ENCODE measurements around the gene MSANTD2. TPM values are rescaled to one million over a fixed set of nuclear protein-coding genes. Genes with fewer than 3 reads are reported as not detected.

Gene MSANTD2
- total RNA-seq, 1 donor from 2014 or later, result 10.4 TPM

GRCh38 chr11:124841840-124842239 lies 41.6 kb upstream of the MSANTD2 start:
- Mint-ChIP-seq H3K27ac (ENCODE audit: unreplicated experiment) (no peak overlapping the region), H3K36me3 (ENCODE audit: low read depth) (peaks cover 2% of the 10 kb centered on the region), H3K4me1 (ENCODE audit: low read depth) (peaks cover 21% of the 10 kb centered on the region), H3K4me3 (ENCODE audit: unreplicated experiment) (no peak overlapping the region), H3K9me3 (ENCODE audit: low read depth) (no peaks in the 10 kb centered on the region), H3K27me3 (ENCODE audit: low read depth) (peaks cover 81% of the 10 kb centered on the region)
- no peak for TF ChIP-seq CTCF (IDR thresholded peaks at IDR 0.05)
- no peak for DNase-seq (ENCODE audit: low spot score)

GRCh38 chr11:124841201-124841600 lies 41.0 kb upstream of the MSANTD2 start:
- no peak overlapping the region for H3K27ac Mint-ChIP-seq (ENCODE audit: unreplicated experiment)
- H3K36me3 Mint-ChIP-seq (ENCODE audit: low read depth), result peaks cover 2% of the 10 kb centered on the region
- H3K9me3 Mint-ChIP-seq (ENCODE audit: low read depth), result no peaks in the 10 kb centered on the region
- no peak for TF ChIP-seq CTCF (IDR thresholded peaks at IDR 0.05)
- no peak overlapping the region for H3K4me3 Mint-ChIP-seq (ENCODE audit: unreplicated experiment)
- DNase-seq (ENCODE audit: low spot score), result no peak
- peaks cover 75% of the 10 kb centered on the region for H3K27me3 Mint-ChIP-seq (ENCODE audit: low read depth)
- peaks cover 24% of the 10 kb centered on the region for H3K4me1 Mint-ChIP-seq (ENCODE audit: low read depth)

GRCh38 chr11:124840666-124841065 lies 40.5 kb upstream of the MSANTD2 start:
- TF ChIP-seq CTCF (IDR thresholded peaks at IDR 0.05), result no peak
- Mint-ChIP-seq H3K36me3 (ENCODE audit: low read depth) (peaks cover 2% of the 10 kb centered on the region), H3K4me1 (ENCODE audit: low read depth) (peaks cover 26% of the 10 kb centered on the region), H3K9me3 (ENCODE audit: low read depth) (no peaks in the 10 kb centered on the region), H3K27me3 (ENCODE audit: low read depth) (peaks cover 70% of the 10 kb centered on the region), H3K4me3 (ENCODE audit: unreplicated experiment) (no peak overlapping the region), H3K27ac (ENCODE audit: unreplicated experiment) (no peak overlapping the region)
- DNase-seq (ENCODE audit: low spot score), result no peak

GRCh38 chr11:124839972-124840621 lies 39.9 kb upstream of the MSANTD2 start:
- Mint-ChIP-seq H3K27me3 (ENCODE audit: low read depth) (peaks cover 65% of the 10 kb centered on the region), H3K9me3 (ENCODE audit: low read depth) (no peaks in the 10 kb centered on the region), H3K36me3 (ENCODE audit: low read depth) (peaks cover 2% of the 10 kb centered on the region), H3K4me1 (ENCODE audit: low read depth) (peaks cover 26% of the 10 kb centered on the region), H3K27ac (ENCODE audit: unreplicated experiment) (no peak overlapping the region), H3K4me3 (ENCODE audit: unreplicated experiment) (peak overlapping the region; percentile 57)
- no peak for TF ChIP-seq CTCF (IDR thresholded peaks at IDR 0.05)
- no peak for DNase-seq (ENCODE audit: low spot score)

DNA sequence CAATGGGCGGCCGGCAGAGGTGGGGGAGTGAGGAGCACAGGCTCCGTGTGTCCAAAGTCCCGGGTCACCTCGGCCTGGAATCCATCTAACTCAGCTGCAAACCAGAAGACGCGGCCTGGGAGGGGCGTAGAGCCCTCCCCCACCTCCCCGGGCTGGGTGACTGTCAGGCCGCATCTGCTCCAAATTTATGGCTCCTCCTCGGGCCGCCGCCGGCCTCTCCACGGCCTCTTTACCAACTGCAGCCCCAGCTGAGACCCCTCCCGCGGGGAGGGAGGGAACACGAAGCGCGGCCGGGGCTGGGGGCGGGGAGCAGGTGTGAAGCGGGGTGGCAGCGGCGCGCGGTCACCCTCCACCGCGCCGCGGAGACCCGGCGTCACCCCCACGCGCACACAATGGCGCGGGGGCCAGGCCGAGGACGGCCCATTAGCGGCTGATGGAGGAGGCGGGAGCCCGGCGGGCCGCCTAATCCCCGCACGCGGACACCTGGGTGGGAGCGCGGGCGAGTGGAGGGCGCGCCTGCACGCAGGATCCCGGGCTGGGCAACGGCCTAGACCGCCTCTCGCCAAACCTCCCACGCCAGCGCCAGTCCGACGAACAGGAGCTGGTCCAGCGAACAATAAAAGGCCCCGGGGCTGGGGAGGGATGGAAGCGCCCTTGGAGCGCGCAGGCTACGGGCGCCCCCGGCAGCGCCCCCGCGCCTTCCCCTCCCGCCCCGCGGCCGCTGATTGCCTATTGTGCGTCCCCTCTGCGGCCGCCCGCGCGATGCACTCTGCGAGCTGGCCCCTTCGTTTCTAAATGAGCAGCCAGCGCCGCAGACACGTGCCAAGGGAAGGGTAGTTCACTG lies 39.1 kb upstream of the MSANTD2 start:
- peaks cover 2% of the 10 kb centered on the region for H3K36me3 Mint-ChIP-seq (ENCODE audit: low read depth)

More for the DNA sequence above, 39.1 kb upstream of the MSANTD2 start:
- H3K9me3 Mint-ChIP-seq (ENCODE audit: low read depth), result no peaks in the 10 kb centered on the region
- H3K4me3 Mint-ChIP-seq (ENCODE audit: unreplicated experiment), result peak overlapping the region; percentile 57
- no peak for DNase-seq (ENCODE audit: low spot score)
- H3K27me3 Mint-ChIP-seq (ENCODE audit: low read depth), result peaks cover 57% of the 10 kb centered on the region
- peaks cover 26% of the 10 kb centered on the region for H3K4me1 Mint-ChIP-seq (ENCODE audit: low read depth)
- no peak overlapping the region for H3K27ac Mint-ChIP-seq (ENCODE audit: unreplicated experiment)
- TF ChIP-seq CTCF (IDR thresholded peaks at IDR 0.05), result no peak

All from chondrocyte (in vitro differentiated cells).